ENCODE measurements around the gene RNF169.
"Not testable (repeated sequence)": the region's sequence is repeated elsewhere in the genome, so short reads cannot be mapped to it uniquely, and the experiment has no call there.

RNF169 gene

GRCh38 chr11:74729397-74729796 lies 19.3 kb upstream of the RNF169 start:
- no peak for DNase-seq

GRCh38 chr11:74730571-74731260 lies 17.9 kb upstream of the RNF169 start:
- no peak for DNase-seq

GRCh38 chr11:74731301-74732094 lies 17.2 kb upstream of the RNF169 start, which contains the start of gene CHRDL2:
TSS of gene CHRDL2 (minus strand) at chr11:74731426. CDS start at chr11:74730888, 538 bp downstream.
- DNase-seq: no peak

GRCh38 chr11:74734559-74734925 lies 14.1 kb upstream of the RNF169 start:
- DNase-seq: no peak

GRCh38 chr11:74735365-74735928 lies 13.2 kb upstream of the RNF169 start:
- DNase-seq: peak; percentile 36

- no peak for DNase-seq
Measured at GRCh38 chr11:74736031-74736430, 12.6 kb upstream of the RNF169 start.

GRCh38 chr11:74739546-74740270 lies 8.9 kb upstream of the RNF169 start:
- peak; percentile 69 for DNase-seq

GRCh38 chr11:74742070-74742469 lies 6.6 kb upstream of the RNF169 start:
- no peak for DNase-seq

- DNase-seq: no peak
Measured at GRCh38 chr11:74743640-74744039, 5.0 kb upstream of the RNF169 start.

GRCh38 chr11:74744277-74744676 lies 4.4 kb upstream of the RNF169 start:
- DNase-seq: no peak

- DNase-seq: no peak
Measured at GRCh38 chr11:74746868-74747267, 1.8 kb upstream of the RNF169 start.

GRCh38 chr11:74749127-74749964 lies 697 bp downstream of the RNF169 start:
- DNase-seq: peak; percentile 60

GRCh38 chr11:74749965-74750296 lies 1.3 kb downstream of the RNF169 start:
- DNase-seq: no peak

GRCh38 chr11:74750598-74750997 lies 1.9 kb downstream of the RNF169 start:
- DNase-seq: not testable (repeated sequence)

- DNase-seq: peak; percentile 53
Measured at GRCh38 chr11:74751303-74751702, 2.7 kb downstream of the RNF169 start.

- DNase-seq: peak; percentile 95
Measured at GRCh38 chr11:74754507-74755252, 6.0 kb downstream of the RNF169 start.

- DNase-seq: peak; percentile 11
Measured at GRCh38 chr11:74755395-74755995, 6.8 kb downstream of the RNF169 start.

- peak; percentile 30 for DNase-seq
Measured at GRCh38 chr11:74756571-74756970, 7.9 kb downstream of the RNF169 start.

GRCh38 chr11:74766905-74767304 lies 18.3 kb downstream of the RNF169 start:
- DNase-seq: no peak

- DNase-seq: peak; percentile 44
Measured at GRCh38 chr11:74768172-74768651, 19.6 kb downstream of the RNF169 start.
